NCI-H2107 treated with DMSO at 0.1 percent for 48 hours (cell line): Measurements from ENCODE around the gene LRMDA.

Experiments
- DNase-seq: peaks from one replicate; lab custom pipeline; 2025; ENCODE audit not compliant: unreplicated experiment; lab: John Stamatoyannopoulos, UW

The LRMDA gene

DNA sequence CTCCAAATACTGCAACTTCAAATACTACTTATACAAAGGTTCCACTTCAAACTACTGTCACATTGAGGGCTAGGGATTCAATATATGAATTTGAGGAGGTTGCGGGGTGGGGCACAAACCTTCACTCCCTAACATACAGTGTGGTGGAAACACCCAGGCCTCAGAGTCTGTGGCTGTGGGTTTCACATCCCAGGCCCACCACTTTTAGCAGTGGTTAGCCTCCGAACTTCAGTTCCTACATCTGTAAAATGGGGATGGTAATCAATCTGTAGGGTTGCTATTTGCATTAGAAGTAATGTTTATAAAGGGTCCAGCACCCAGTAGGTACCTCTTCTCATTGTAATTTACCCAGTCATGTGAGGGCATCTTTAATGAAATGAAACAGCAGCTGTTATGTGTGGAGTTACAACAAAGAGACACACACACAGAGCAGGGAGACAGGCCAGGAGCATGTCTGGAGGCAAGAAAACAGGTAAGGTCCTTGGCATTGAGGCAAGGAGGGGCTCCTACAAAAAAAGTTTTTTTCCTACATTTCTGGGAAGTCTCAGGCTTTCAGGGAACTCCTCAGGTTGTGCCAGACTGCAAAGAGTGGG is 570.9 kb downstream of the LRMDA start:
- DNase-seq: no peak

DNA sequence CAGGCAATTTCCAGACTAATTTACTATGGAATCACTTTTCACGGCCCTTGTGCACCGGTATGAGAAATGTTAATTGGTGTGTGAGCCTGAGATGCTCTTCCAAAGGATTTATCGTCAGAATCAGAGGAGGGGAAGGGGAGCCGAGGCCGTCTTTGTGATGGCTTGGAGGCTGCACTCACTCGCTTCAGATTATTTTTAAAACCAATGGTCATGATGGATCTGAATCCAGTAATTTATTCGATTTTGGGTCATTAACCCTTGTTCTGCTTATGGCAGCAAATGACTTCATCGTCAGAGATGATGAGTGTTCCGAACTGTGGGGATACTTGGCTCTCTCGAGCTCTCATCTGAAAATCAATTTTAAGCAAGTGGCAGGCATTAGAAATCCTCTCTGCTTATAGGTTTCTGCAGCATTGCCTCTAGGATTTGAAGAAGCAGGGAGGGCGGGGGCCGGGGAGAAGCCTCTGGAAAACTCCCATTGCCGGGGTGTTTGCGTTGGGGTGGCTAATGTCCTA is 576.3 kb downstream of the LRMDA start:
- DNase-seq: no peak

DNA sequence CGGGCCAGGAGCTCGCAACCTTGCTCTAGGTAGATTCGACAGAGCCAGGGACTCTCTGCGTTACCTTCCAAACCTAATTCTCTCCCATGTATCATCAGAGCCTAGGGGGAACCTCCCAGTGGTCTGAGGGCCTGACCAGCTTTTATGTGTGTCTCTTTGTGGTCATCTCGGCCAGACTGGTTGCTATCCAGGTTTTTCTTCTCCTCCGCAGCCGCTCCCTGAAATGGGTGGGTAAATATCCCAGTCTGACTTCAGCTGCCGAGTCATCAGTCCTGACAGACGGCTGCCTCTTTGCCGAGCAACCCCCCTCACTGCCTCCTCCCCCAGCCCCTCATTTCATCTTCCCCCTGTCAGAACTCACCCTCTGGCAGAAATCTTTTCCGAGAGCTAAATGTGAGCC is 578.1 kb downstream of the LRMDA start:
- no peak for DNase-seq

DNA sequence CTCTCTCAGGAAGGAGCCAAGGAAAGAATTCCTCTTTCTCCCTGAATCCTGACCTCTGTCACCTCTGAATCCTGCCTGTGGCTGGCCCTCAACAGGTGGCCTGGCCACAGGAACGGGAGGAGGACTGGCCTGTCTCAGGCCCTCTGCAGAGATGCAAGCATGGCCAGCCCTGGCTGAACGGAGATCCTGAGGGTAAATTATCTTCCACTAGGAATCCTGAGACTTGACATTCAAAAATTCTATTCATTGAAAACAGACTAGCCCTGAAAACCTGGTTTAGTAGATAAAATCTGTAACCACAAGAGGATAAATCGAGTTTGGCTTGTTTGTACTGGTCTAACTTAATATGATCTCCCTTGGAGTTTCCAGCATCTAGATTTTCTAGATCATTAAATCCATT is 579.3 kb downstream of the LRMDA start:
- no peak for DNase-seq

DNA sequence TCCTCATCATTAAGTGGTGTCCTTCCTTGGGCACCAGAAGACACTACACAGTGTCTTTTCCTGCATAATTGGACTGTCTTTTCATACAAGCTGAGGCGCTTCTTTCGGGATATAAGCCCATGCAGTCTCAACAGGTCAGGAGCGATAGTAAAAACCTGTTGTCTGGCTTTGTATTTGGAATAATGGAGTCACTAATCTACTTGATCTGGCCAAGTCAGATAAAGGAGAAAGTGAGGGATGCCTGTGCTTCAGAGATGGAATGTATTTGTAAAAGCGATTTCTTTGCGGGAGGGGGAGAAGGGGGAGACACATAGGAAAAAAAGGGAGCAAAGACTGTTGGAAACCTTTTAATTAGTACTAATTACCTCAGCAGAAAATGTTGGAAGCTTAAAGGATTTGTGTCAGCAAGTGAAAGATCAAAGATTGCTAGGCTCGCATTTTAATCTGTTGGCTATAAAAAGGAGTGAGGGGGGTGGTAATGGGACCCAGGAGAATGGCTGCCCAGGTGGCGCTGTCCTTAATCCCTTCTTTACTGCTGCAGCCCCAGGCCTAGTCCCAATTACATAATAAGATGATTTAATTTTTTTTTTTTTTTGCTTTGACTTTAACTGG is 581.4 kb downstream of the LRMDA start:
- DNase-seq: no peak

DNA sequence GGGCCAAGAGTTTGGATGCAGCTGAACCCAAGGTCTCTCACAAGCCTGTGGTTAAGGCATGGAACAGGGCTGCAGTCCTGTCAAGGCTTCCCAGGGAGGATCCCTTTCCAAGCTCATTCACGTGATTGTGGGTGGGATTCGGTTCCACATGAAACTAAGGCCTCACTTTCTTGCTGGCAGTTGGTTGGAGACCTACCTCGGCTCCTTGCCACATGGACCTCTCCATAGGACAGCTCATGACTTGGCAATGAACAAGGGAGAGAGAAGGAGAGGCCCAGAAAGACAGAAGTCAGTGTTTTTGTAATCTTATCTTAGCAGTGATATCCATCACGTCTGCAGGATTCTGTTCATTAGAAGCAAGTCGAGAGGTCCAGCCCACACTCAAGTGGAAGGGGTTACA is 583.8 kb downstream of the LRMDA start:
- DNase-seq: no peak

DNA sequence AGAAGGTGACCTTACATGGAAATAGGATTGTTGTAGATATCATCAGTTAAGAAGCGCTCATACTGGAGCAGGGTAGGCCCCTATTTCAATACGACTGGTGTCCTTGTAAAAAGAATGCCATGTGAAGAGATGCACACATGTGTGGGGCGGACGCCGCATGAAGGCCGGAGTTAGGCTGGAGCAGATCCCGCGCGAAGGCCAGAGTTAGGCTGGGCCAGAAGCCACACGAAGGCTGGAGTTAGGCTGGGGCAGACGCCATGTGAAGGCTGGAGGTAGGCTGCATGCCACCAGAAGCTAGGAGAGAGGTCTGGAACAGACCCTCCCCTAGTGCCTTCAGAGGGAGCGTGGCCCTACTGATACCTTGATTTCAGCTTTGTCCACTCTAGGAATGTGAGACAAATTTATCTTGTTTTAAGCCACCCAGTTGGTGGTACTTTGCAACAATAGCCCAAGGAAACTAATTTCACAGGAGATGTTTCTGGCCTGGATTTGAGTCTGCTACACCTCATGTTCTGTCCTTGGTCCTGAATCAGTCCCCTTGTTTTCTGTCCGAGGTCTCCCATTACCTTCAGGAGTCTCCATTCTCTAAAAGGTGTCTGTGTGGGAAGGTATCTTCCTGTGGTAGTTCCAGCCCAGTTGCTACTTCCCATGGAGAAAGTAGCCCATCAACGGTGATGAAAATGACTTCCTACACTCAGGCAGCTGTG is 585.8 kb downstream of the LRMDA start:
- no peak for DNase-seq

DNA sequence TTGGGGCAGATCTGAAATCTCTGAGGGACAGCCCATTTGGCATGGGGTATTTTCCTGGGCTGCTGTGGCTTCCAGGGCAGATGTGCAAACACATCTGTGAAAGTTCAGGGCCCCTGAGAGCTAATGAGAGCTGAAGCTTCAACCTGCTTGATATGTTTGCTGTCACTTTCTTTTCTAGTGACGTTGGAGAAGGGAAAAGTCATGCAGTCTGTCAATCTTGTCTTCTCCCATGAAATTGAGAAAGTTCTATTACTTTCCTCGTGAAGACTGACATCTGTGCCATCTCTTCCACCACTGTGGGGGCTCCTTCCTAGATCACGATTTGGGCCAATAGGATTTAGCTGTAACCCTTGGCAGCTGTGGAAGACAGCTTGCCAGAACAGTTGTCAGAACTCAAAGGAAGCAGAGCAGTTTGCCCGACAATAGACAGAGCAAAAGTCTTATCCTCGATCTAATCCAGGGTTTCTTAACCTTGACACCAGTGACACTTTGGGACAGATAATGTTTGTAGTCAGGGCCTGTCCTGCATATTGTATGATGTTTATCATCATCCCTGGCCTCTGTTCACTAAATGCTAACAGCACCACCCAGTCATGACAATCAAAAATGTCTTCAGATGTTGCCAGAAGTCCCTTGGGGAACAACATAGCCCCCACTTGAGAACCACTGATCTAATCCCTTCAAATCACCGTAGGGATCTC is 586.5 kb downstream of the LRMDA start:
- no peak for DNase-seq

DNA sequence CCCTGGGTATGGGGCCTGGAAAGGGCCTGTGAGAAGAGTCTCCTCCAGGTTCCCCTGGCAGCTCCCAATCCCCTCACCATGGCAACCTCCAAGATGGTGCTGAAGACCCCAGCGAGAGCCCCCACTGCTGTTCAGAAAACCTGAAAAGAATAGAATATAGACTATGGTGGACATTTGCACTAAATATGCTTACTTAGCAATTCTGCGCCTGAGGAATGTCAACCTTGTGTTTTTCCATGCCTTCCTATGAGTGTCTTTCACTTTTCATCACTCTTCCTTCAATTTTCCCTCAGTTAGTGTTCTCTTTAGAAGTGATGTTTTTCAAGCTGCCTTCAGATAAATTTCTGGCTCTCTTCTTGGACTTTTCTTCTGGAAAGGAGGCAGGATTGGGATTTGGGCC is 589.2 kb downstream of the LRMDA start:
- no peak for DNase-seq

DNA sequence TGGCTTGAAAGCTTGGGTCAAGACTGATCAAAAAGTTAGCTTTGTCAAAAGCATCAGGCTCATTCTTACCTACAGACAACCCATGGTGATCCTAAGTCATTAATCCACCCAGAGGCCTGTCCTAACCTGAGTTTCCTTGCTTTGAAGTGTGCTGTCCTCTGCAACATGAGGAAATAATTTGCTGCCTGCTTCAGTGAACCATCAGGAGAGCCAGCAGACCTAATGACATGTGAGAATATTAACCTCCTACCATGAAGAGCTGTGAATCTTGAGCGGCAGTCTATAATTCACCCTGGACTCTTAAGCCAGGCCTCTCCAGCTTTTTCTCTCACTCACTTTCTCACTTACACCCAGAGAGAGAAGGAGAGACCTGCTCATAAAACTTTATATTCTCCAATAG is 590.0 kb downstream of the LRMDA start:
- no peak for DNase-seq

DNA sequence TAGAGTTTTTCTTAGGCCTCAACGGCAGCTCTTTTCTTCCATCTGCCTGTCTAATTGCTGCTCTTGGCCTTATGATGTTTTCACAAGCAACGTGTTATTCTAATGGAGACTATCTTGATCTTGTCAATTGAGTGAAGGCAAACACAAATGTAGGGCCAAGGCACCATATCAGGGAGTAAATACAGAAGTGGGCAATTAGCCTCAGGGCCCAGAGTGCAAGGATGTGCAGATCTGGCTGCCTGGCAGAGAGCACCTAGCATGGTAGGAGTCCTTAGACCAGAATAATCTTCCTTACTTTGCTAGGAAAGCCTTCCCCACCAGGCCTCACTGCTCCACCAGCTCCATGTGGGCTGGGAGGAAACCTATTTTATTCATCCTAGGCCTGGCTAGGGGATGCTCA is 590.9 kb downstream of the LRMDA start:
- no peak for DNase-seq

DNA sequence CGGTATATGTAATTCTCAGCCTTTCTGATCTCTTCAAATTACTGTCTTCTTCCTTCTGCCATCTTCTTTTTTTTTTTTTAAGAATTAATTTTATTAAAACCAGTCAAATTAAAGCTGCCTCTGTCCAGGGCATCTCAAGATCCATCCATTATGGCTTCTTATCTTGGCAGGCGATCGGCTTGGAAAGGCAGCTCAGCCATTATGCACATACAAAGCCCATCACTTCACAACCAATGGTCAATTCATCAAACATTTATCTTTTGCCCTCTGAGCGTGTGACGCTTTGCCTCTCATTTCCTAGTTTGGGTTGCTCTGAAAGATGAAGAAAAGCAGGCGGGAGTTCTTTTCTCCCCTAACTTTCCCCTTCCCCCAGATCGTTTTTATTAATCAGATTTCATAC is 591.6 kb downstream of the LRMDA start:
- DNase-seq: no peak

DNA sequence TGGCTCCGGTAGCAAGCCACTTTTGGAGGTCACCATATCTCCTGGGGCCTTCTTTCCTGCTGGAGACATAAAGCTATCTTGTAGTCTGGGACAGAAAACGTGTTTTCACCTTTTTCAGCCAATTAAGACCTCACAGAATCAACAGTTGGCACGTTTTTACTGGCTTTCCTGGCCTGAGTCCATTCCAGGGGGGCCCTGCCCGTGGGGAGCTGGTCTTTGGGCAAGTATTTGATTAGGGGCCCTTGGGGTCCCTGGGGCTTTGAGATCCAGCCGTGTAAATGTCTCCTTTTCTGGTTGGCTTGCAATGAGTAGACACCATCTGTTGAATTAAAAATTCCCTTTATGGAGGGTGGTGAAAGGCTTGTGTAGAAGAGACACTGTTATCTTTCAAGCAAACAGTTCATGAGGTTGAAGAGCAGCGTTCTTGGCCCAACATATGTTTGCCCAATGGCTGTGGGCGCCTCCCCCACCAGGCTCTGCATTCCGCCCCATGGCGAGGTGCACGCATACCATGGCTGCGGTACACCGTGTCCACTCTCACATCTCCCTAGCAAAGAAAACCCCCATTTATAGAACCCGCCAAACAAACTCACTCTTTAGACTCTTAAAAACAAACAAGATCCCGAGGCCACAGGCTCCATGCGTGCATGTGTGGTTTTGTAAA is 593.2 kb downstream of the LRMDA start:
- no peak for DNase-seq

DNA sequence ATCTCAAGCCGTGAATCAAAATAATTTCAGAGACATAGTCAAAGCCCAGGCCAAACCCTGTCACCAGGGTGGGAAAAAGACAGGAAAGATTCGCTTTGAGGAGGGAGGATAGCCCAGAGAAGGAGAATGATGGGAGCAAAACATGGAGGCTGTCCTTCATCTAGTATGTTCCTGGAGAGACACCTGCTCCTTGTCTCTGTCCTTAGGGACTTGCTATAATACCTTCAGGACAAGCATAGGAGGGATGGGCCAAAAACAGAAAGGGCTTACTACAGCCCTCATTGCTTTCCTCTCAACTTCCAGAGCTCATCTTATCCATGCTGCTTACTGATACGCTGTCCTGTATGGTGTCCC is 593.7 kb downstream of the LRMDA start:
- DNase-seq: no peak

DNA sequence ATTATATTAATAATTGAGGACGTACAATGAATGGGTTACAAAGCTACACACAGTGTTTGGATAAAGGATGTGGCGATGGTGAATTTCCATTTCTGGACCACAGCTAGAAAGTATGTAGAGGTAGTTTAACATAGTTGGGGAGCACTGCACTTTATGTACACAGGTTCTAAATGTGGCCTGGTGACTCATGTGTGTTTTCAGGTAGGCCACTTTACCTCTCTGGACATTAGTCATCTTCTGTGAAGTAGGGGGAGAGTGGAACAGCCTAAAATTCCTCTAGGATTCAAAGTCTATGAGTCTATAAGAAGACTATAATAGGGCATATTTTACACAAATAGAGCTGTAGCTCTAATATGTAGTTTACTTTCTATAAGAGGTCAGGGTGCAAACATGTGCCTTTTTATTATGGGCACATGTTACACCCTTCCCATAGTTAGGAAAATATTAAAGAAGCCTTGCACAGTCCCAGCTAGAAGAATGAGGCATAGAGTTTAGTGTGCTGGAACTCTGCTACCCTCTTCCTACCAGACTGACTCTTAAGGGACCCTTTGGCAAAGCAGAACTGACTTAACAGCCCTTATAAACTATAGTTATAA is 594.9 kb downstream of the LRMDA start:
- no peak for DNase-seq

DNA sequence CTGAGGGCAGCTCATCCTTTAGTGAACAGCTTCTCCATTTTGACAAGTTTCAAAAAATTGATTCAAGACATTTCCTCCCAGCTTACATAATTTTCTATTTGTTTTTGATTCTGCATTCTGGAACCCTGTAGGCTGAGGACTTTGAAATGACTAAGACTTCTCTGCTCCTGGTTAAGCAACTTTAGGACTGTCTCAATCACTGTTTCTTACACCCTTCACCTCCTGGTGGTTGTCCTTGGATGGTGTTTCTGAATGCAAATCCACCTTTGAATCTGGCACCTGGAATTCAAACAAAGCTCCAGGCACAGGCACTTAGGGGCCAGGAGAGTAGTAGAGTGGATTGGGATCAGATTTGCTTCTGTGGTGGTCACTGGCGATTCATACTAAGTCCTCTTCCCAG is 595.5 kb downstream of the LRMDA start:
- no peak for DNase-seq

DNA sequence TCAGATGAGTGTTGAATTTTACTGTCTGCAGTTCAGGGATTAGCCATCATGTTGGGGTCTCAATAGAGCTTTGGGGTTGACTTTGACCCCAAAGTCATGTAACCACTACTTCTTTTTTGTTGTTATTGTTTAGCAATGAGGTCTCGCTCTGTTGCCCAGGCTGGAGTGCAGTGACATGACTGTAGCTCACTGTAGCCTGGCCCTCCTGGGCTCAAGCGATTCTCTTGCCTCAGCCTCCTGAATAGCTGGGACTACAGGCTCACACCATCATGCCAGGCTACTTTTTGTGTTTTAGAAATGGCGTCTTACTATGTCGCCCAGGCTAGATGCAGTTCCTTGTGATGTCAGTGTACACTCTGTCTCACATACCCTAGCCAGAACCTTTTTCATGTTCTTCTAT is 598.4 kb downstream of the LRMDA start:
- no peak for DNase-seq

DNA sequence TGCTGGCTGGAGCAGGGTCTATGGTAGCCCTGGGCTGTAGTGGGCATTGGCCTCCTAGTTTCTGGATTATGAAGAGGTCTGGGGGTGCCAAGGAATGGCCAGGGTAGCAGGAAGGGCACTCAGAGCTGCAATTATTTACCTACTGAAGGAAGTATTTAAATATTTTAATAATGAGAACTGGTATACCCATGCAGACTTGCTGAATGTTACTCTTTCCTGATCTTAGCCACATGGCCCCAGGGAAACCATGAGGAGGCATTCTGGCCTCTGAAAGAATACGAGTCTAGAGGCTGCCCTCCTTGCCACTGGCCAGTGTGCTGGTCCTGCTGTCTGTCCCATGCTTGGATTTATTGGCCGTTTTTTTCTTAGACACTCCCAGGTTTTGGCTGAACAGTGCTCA is 599.7 kb downstream of the LRMDA start:
- no peak for DNase-seq

DNA sequence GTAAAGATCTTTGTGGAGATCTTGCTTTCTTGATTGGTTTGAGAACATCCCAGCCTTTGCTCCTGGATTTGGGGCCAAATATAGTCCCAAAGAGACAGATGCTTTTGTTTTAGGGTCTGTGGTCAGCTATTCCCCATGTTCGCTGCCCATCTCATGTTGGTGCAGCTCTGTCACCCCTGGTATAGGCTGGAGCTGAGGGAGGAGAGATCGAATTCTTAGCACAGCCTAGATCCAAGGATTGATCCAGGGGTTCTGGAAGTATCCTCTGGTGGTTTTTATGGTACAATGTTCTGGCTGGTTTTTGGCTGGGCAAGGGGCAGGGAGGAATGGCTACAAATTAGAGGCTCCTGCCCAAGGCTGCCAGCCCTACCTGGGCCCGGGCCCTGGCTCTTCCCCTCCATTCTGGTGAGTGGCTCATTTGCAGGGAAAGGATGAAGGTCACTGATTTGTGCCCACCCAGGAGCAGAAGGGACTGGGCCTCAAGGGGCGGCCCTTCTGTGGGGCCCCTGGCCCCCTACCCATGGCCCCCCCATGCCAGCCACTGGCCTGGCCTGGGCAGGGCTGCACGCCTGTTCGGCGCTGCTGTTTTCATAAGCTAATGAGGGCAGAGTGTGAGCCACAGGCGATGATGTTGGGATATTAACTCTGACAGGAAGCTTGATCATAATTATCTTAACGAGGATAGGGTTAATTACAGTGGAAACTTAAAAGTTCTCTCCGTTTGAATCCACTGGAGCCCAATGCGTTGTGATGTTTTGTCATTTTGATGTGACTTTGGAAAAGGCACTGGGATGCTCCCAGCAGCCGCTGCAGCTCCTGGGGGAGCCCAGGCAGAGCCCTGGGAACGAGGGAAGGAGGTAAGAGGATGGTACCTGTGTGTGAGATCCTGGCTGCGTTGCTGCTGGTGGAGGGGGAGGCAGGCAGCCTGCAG is 600.6 kb downstream of the LRMDA start:
- DNase-seq: no peak

DNA sequence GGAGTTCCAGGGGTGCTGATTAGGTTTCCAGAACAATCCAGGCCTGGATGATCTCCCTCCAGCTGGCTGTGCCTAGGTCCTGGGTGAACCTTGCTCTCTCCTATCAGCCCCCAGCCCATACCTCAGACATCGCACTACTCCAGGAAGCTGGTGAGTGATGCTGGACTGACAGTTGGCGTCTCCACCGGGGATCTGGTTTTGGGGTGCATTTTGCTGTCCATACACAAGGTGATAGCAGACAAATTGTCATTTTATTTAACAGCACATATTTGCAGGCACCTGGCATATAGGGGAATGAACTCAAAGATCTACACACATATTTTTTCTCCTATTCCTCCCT is 601.2 kb downstream of the LRMDA start:
- DNase-seq: no peak
